Dermis blood vessel endothelial cell (primary cell): ENCODE results near the gene TNFRSF19. TPM values are rescaled to one million over a fixed set of nuclear protein-coding genes. Genes with fewer than 3 reads are reported as not detected.

Experiments used
- DNase-seq: peaks from one replicate; pipeline ENCODE4 v3.0.0; 2010
- total RNA-seq: library from RNA; depleted of rRNA; stranded (reverse); fragments of >200 nt; gene quantifications from 2 replicates; pipeline ENCODE4 v1.2.3, GENCODE V29; 2014

Gene TNFRSF19
- total RNA-seq, 1 donor from 2014 or later: 0.17 TPM

DNA sequence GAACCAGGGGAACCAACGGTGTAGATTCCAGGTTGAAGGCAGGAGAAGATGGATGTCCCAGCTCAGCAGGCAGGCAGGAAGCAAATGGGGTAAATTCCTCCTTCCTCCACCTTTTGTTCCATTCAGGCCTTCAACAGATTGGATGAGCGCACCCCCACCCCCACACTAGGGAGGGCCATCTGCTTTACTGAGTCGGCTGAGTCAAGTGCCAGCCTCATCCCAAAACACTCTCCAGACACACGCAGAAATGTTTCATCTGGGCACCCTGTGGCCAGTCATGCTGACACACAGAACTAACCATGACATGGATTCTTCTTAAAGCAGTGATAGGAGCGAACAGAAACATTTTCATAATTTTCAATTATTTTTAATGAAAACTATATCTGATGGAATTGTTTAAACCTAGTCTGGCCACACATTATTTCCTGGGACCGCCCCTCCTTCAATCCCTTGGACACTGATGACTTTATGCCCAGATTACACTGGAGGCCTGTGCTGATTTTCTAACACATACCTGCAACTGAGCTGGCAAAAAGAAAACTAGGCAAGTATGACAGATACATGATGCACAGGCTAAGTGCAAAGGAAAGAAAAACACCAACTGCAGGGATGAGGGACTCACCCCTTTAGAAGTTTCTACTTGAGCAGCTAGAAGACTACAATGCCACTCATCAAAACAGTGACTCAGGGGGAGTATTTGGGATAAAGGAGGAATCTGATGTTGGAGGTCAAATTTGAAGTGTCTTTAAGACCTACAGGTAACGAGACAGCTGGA is 154.2 kb downstream of the TNFRSF19 start:
- DNase-seq: no peak

Other genes with a start within 250 kb of the TNFRSF19 start
- gene SACS, start 136.7 kb upstream of the TNFRSF19 start, total RNA-seq: 62.3 and 79.0 TPM in 2 replicates